Measurements from ENCODE around the gene ZNRD2. TPM values are rescaled to one million over a fixed set of nuclear protein-coding genes. Genes with fewer than 3 reads are reported as not detected.

The ZNRD2 gene
- total and polyA plus RNA-seq, 2 donors from 2014 or later, result 32.0 to 60.4 TPM

GRCh38 chr11:65609229-65609628 lies 39.0 kb downstream of the ZNRD2 start:
- Histone ChIP-seq H3K4me3 (ENCODE audit: low read length in 3 of 3) (no peak overlapping the region), H3K27me3 (ENCODE audit: control insufficient read depth, insufficient read depth, low read length) (no peaks in the 10 kb centered on the region), H3K4me1 (ENCODE audit: control insufficient read depth in 2 of 3, insufficient read depth in 2 of 3, low read depth in 1 of 3, low read length in 3 of 3) (peaks cover 0 to 46% (median 0%) of the 10 kb centered on the region in 3 donors), H3K27ac (ENCODE audit: low read depth in 2 of 2, low read length in 2 of 2) (no peak overlapping the region), H3K36me3 (ENCODE audit: control insufficient read depth in 2 of 3, insufficient read depth in 3 of 3, low read length in 3 of 3) (peaks cover 2 to 24% (median 20%) of the 10 kb centered on the region in 3 donors), H3K9me3 (ENCODE audit: control insufficient read depth in 2 of 3, insufficient read depth in 1 of 3, low read length in 3 of 3) (no peaks in the 10 kb centered on the region), H3K9ac (ENCODE audit: low read length in 3 of 3) (no peak overlapping the region)
- DNase-seq (no peak), FAIRE-seq (no peak)
- intact Hi-C loops (cut with DNase I), result no loop called here
- no peak for TF ChIP-seq CTCF (IDR thresholded peaks at IDR 0.05; ENCODE audit: borderline replicate concordance, extremely low read depth, insufficient read depth)

- TF ChIP-seq CTCF (IDR thresholded peaks at IDR 0.05; ENCODE audit: borderline replicate concordance, extremely low read depth, insufficient read depth), result no peak
- intact Hi-C loops (cut with DNase I), result no loop called here
- no peak overlapping the region for H3K27ac ChIP-seq (ENCODE audit: low read depth in 2 of 2, low read length in 2 of 2)
- H3K9ac ChIP-seq (ENCODE audit: low read length in 3 of 3), result no peak overlapping the region
- peaks cover 0 to 46% (median 0%) of the 10 kb centered on the region in 3 donors for H3K4me1 ChIP-seq (ENCODE audit: control insufficient read depth in 2 of 3, insufficient read depth in 2 of 3, low read depth in 1 of 3, low read length in 3 of 3)
- H3K36me3 ChIP-seq (ENCODE audit: control insufficient read depth in 2 of 3, insufficient read depth in 3 of 3, low read length in 3 of 3), result peaks cover 2 to 20% (median 19%) of the 10 kb centered on the region in 3 donors
- FAIRE-seq (no peak), DNase-seq (no peak)
- no peaks in the 10 kb centered on the region for H3K9me3 ChIP-seq (ENCODE audit: control insufficient read depth in 2 of 3, insufficient read depth in 1 of 3, low read length in 3 of 3)
- H3K4me3 ChIP-seq (ENCODE audit: low read length in 3 of 3), result no peak overlapping the region
- no peaks in the 10 kb centered on the region for H3K27me3 ChIP-seq (ENCODE audit: control insufficient read depth, insufficient read depth, low read length)
Measured at GRCh38 chr11:65609665-65610064, 39.4 kb downstream of the ZNRD2 start.

DNA sequence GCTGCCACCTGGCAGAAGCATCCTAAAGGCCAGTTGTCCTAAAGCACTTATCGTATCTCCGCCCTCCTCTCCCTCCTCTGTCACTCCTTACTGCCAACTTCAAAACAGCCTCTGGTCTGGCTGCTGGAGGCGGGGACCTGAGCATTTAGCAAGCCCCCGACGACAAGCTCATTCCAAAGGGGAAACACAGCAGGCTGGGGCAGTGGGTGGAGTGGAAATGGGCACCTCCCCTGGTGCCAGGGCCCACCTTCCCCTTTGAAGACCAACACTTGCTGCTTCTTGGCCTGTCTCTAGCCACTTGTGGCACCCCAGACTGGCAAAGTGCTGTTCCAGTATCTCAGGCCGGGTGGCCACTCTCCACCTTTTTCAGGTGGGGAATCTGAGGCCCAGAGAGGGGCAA lies 40.1 kb downstream of the ZNRD2 start:
- no peaks in the 10 kb centered on the region for H3K9me3 ChIP-seq (ENCODE audit: control insufficient read depth in 2 of 3, insufficient read depth in 1 of 3, low read length in 3 of 3)
- H3K27me3 ChIP-seq (ENCODE audit: control insufficient read depth, insufficient read depth, low read length), result no peaks in the 10 kb centered on the region
- peaks cover 0 to 12% (median 12%) of the 10 kb centered on the region in 3 donors for H3K36me3 ChIP-seq (ENCODE audit: control insufficient read depth in 2 of 3, insufficient read depth in 3 of 3, low read length in 3 of 3)
- peaks cover 0 to 46% (median 0%) of the 10 kb centered on the region in 3 donors for H3K4me1 ChIP-seq (ENCODE audit: control insufficient read depth in 2 of 3, insufficient read depth in 2 of 3, low read depth in 1 of 3, low read length in 3 of 3)
- FAIRE-seq (no peak), DNase-seq (no peak)
- intact Hi-C loops (cut with DNase I), result no loop called here
- peak overlapping the region in 1 of 2 donors; percentile 74 for H3K27ac ChIP-seq (ENCODE audit: low read depth in 2 of 2, low read length in 2 of 2)
- no peak for TF ChIP-seq CTCF (IDR thresholded peaks at IDR 0.05; ENCODE audit: borderline replicate concordance, extremely low read depth, insufficient read depth)
- peak overlapping the region in 1 of 3 donors; percentile 79 for H3K4me3 ChIP-seq (ENCODE audit: low read length in 3 of 3)
- no peak overlapping the region for H3K9ac ChIP-seq (ENCODE audit: low read length in 3 of 3)
